ENCODE measurements around the gene ANKRD35. TPM values are rescaled to one million over a fixed set of nuclear protein-coding genes. Genes with fewer than 3 reads are reported as not detected.
A peak's percentile ranks its signal among the peaks of the same experiment; 100 is the strongest.
"Not testable (repeated sequence)": the region's sequence is repeated elsewhere in the genome, so short reads cannot be mapped to it uniquely, and the experiment has no call there.

ANKRD35 gene
- total RNA-seq, 1 donor from 2014 or later: 0.31 TPM

DNA sequence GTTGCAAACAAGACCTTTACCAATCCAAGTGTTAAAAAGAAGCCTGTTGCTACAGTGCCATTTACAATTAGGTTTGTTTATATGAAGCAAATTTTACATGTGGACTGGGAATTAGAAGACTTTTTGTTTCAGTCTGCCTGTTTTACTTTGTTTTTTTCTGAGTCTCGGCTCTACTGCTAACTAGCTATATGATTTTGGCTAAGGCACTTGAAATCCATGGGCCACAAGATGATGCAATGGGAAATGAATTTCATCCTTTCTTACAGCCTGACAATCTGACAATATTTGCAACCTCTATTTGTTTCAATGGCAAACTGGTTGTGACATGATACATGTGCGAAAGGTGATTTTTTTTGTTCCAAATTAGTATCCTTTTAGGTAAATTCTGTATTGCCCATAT lies 36.6 kb upstream of the ANKRD35 start:
- Mint-ChIP-seq H3K27me3 (no peaks in the 10 kb centered on the region), H3K4me1 (ENCODE audit: low read depth) (peaks cover 15% of the 10 kb centered on the region), H3K9me3 (ENCODE audit: low read depth) (no peaks in the 10 kb centered on the region), H3K4me3 (ENCODE audit: low read depth) (no peak overlapping the region), H3K36me3 (ENCODE audit: insufficient read depth) (peaks cover 2% of the 10 kb centered on the region), H3K27ac (no peak overlapping the region)
- DNase-seq (ENCODE audit: low spot score, unreplicated experiment): no peak
- no peak for TF ChIP-seq CTCF (IDR thresholded peaks at IDR 0.05; ENCODE audit: unreplicated experiment)

DNA sequence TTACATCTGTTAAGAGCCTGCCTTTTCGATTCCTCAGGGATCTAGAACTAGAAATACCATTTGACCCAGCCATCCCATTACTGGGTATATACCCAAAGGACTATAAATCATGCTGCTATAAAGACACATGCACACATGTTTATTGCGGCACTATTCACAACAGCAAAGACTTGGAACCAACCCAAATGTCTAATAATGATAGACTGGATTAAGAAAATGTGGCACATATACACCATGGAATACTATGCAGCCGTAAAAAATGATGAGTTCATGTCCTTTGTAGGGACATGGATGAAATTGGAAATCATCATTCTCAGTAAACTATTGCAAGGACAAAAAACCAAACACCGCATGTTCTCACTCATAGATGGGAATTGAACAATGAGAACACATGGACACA lies 34.6 kb upstream of the ANKRD35 start:
- not testable (repeated sequence) for H3K27ac Mint-ChIP-seq; H3K9me3 Mint-ChIP-seq (ENCODE audit: low read depth); H3K36me3 Mint-ChIP-seq (ENCODE audit: insufficient read depth); DNase-seq (ENCODE audit: low spot score, unreplicated experiment); H3K27me3 Mint-ChIP-seq
- peaks cover 14% of the 10 kb centered on the region for H3K4me1 Mint-ChIP-seq (ENCODE audit: low read depth)
- peak overlapping the region; percentile 92 for H3K4me3 Mint-ChIP-seq (ENCODE audit: low read depth)

- DNase-seq (ENCODE audit: low spot score, unreplicated experiment): no peak
- TF ChIP-seq CTCF (IDR thresholded peaks at IDR 0.05; ENCODE audit: unreplicated experiment): no peak
- Mint-ChIP-seq H3K36me3 (ENCODE audit: insufficient read depth) (peaks cover 7% of the 10 kb centered on the region), H3K4me1 (ENCODE audit: low read depth) (peaks cover 14% of the 10 kb centered on the region), H3K27ac (peak overlapping the region; percentile 96), H3K9me3 (ENCODE audit: low read depth) (no peaks in the 10 kb centered on the region), H3K4me3 (ENCODE audit: low read depth) (peak overlapping the region; percentile 92), H3K27me3 (no peaks in the 10 kb centered on the region)
Measured at GRCh38 chr1:145918992-145919939, 33.6 kb upstream of the ANKRD35 start.

- Mint-ChIP-seq H3K27me3 (no peaks in the 10 kb centered on the region), H3K4me1 (ENCODE audit: low read depth) (peaks cover 14% of the 10 kb centered on the region), H3K27ac (peak within 1 kb of the TSS; percentile 96), H3K36me3 (ENCODE audit: insufficient read depth) (peaks cover 7% of the 10 kb centered on the region), H3K4me3 (ENCODE audit: low read depth) (peak within 1 kb of the TSS; percentile 92), H3K9me3 (ENCODE audit: low read depth) (no peaks in the 10 kb centered on the region)
- DNase-seq (ENCODE audit: low spot score, unreplicated experiment): peak; percentile 66
- TF ChIP-seq CTCF (IDR thresholded peaks at IDR 0.05; ENCODE audit: unreplicated experiment): no peak
Measured at GRCh38 chr1:145918144-145918991, 32.7 kb upstream of the ANKRD35 start, which contains the start of gene PEX11B. Gene PEX11B (minus strand): TSS chr1:145918717. CDS start chr1:145918688, 29 bp downstream.

- Mint-ChIP-seq H3K4me3 (ENCODE audit: low read depth) (peak overlapping the region; percentile 92), H3K4me1 (ENCODE audit: low read depth) (peaks cover 14% of the 10 kb centered on the region), H3K27ac (no peak overlapping the region), H3K36me3 (ENCODE audit: insufficient read depth) (peaks cover 7% of the 10 kb centered on the region), H3K9me3 (ENCODE audit: low read depth) (no peaks in the 10 kb centered on the region), H3K27me3 (no peaks in the 10 kb centered on the region)
- TF ChIP-seq CTCF (IDR thresholded peaks at IDR 0.05; ENCODE audit: unreplicated experiment): no peak
- no peak for DNase-seq (ENCODE audit: low spot score, unreplicated experiment)
Measured at GRCh38 chr1:145917595-145917994, 31.9 kb upstream of the ANKRD35 start.
